Natural killer cell (primary cell): ENCODE data around the gene SMARCD1. TPM values are rescaled to one million over a fixed set of nuclear protein-coding genes. Genes with fewer than 3 reads are reported as not detected.

ENCODE experiments used
- ATAC-seq, 3 donors: fragments of 150-1000 bp in 2 of 3; fragments of 200-7000 bp in 1 of 3; cut with Tn5 transposase; 1 replicate in 1 of 3; 2 replicates in 2 of 3; pipeline ENCODE4 v1.10.0; 2021; ENCODE audit warnings: mild to moderate bottlenecking in 2 of 3, moderate library complexity in 2 of 3
- DNase-seq, 2 donors: peaks; one replicate each; pipeline versions ENCODE4 v3.0.0 to v3.0.0-alpha.2; 2013 to 2021; ENCODE audit warnings: mixed read lengths in 1 of 2
- H3K27ac ChIP-seq: one replicate; pipeline ENCODE4 v1.5.1; 2013; ENCODE audit warnings: mild to moderate bottlenecking, low read length
- H3K27me3 ChIP-seq: one replicate; pipeline ENCODE4 v1.6.1; 2013; ENCODE audit warnings: low read length; ENCODE audit not compliant: control insufficient read depth, insufficient read depth
- H3K36me3 ChIP-seq: one replicate; pipeline ENCODE4 v1.6.1; 2013; ENCODE audit warnings: low read length; ENCODE audit not compliant: control insufficient read depth, insufficient read depth
- H3K4me1 ChIP-seq: one replicate; pipeline ENCODE4 v1.6.1; 2013; ENCODE audit warnings: low read length; ENCODE audit not compliant: control insufficient read depth, insufficient read depth
- H3K4me3 ChIP-seq: one replicate; pipeline ENCODE4 v1.5.1; 2013; ENCODE audit warnings: low read length
- H3K9me3 ChIP-seq: one replicate; pipeline ENCODE4 v1.6.1; 2013; ENCODE audit warnings: low read length; ENCODE audit not compliant: control insufficient read depth, insufficient read depth
- H3K27ac Mint-ChIP-seq, 2 donors: one replicate each; pipeline ENCODE4 v1.8.0; 2022; ENCODE audit warnings: mild to moderate bottlenecking in 2 of 2, mixed read lengths in 2 of 2, moderate library complexity in 1 of 2
- H3K27me3 Mint-ChIP-seq, 2 donors: one replicate each; pipeline ENCODE4 v1.8.0; 2022; ENCODE audit warnings: low read depth in 2 of 2, mixed read lengths in 2 of 2
- H3K36me3 Mint-ChIP-seq: one replicate; pipeline ENCODE4 v1.8.0; 2022; ENCODE audit warnings: mixed read lengths
- H3K4me1 Mint-ChIP-seq, 2 donors: one replicate each; pipeline ENCODE4 v1.8.0; 2022; ENCODE audit warnings: mixed read lengths in 2 of 2
- H3K4me3 Mint-ChIP-seq: one replicate; pipeline ENCODE4 v1.8.0; 2022; ENCODE audit warnings: mild to moderate bottlenecking, moderate library complexity, mixed read lengths
- H3K9me3 Mint-ChIP-seq, 2 donors: one replicate each; pipeline ENCODE4 v1.8.0; 2022; ENCODE audit warnings: mixed read lengths in 2 of 2
- CTCF ChIP-seq: fragments of 200-600 bp; IDR thresholded peaks from one replicate; pipeline ENCODE4 v1.8.0; 2022; ENCODE audit warnings: antibody characterized with exemption
- WGBS: methylation state at CpG from one replicate; pipeline ENCODE4 v1.1.7; 2013; ENCODE audit warnings: missing lambda C conversion rate; ENCODE audit not compliant: insufficient coverage; 5-methylcytosine and 5-hydroxymethylcytosine counted together
- intact Hi-C: fragments of 100-400 bp; cut with micrococcal nuclease; formaldehyde crosslinking; loops from one replicate; pipeline ENCODE4 v1.14.2; 2022
- total RNA-seq, 4 donors: library from RNA; stranded (reverse); fragments of 120-200 nt in 1 of 4; gene quantifications; one replicate each; pipeline versions ENCODE4 v1.2.3 to v1.2.4, GENCODE V29; 2013 to 2022

Gene SMARCD1
- total RNA-seq, 3 donors from 2014 or later (not counting 1 experiment from before 2014, with no cell fraction given) = 81.3 to 97.0 (median 88.6) TPM

- no peaks in the 10 kb centered on the region for H3K36me3 ChIP-seq
- H3K27ac ChIP-seq = no peak overlapping the region
- Mint-ChIP-seq H3K4me3 (no peak overlapping the region), H3K9me3 (no peaks in the 10 kb centered on the region), H3K4me1 (peaks cover under 1 to 4% of the 10 kb centered on the region in 2 donors), H3K36me3 (no peaks in the 10 kb centered on the region), H3K27me3 (peaks cover 0 to 8% of the 10 kb centered on the region in 2 donors), H3K27ac (no peak overlapping the region)
- H3K27me3 ChIP-seq = no peaks in the 10 kb centered on the region
- no peak for TF ChIP-seq CTCF
- intact Hi-C loops = no loop called here
- WGBS = 94% methylated on average over 10 of the region's 10 CpGs
- no peak for ATAC-seq
- H3K4me3 ChIP-seq = no peak overlapping the region
- H3K4me1 ChIP-seq = peaks cover 3% of the 10 kb centered on the region
- DNase-seq = no peak
- H3K9me3 ChIP-seq = no peaks in the 10 kb centered on the region
Measured at GRCh38 chr12:50078281-50078680, 6.9 kb upstream of the SMARCD1 start.

GRCh38 chr12:50079771-50080170, 5.4 kb upstream of the SMARCD1 start:
- no peak for ATAC-seq
- H3K9me3 Mint-ChIP-seq = no peaks in the 10 kb centered on the region
- no peak overlapping the region for H3K4me3 Mint-ChIP-seq
- H3K4me1 Mint-ChIP-seq = peaks cover 5 to 7% of the 10 kb centered on the region in 2 donors
- 94% methylated on average over 5 of the region's 5 CpGs for WGBS
- no peak for TF ChIP-seq CTCF
- peaks cover 0 to 8% of the 10 kb centered on the region in 2 donors for H3K27me3 Mint-ChIP-seq
- intact Hi-C loops = loop anchor here (10.0 kb wide), 1 partner anchor 235 kb away; no protein-coding TSS in a partner anchor
- no peaks in the 10 kb centered on the region for H3K9me3 ChIP-seq
- H3K27ac Mint-ChIP-seq = no peak overlapping the region
- H3K36me3 Mint-ChIP-seq = no peaks in the 10 kb centered on the region
- no peak overlapping the region for H3K4me3 ChIP-seq
- H3K36me3 ChIP-seq = no peaks in the 10 kb centered on the region
- no peaks in the 10 kb centered on the region for H3K27me3 ChIP-seq
- no peak overlapping the region for H3K27ac ChIP-seq
- peaks cover 10% of the 10 kb centered on the region for H3K4me1 ChIP-seq
- no peak for DNase-seq

- Mint-ChIP-seq H3K36me3 (no peaks in the 10 kb centered on the region), H3K27me3 (peaks cover 0 to 8% of the 10 kb centered on the region in 2 donors), H3K4me1 (peaks cover 12 to 13% of the 10 kb centered on the region in 2 donors), H3K9me3 (no peaks in the 10 kb centered on the region), H3K27ac (no peak overlapping the region), H3K4me3 (no peak overlapping the region)
- H3K4me3 ChIP-seq = no peak overlapping the region
- ATAC-seq (no peak), DNase-seq (no peak)
- H3K4me1 ChIP-seq = peaks cover 13% of the 10 kb centered on the region
- H3K36me3 ChIP-seq = no peaks in the 10 kb centered on the region
- no peak overlapping the region for H3K27ac ChIP-seq
- no peaks in the 10 kb centered on the region for H3K9me3 ChIP-seq
- no peaks in the 10 kb centered on the region for H3K27me3 ChIP-seq
- WGBS = 71% methylated on average over 46 of the region's 46 CpGs
- no peak for TF ChIP-seq CTCF
- intact Hi-C loops = loop anchor here (10.0 kb wide), 1 partner anchor 234 kb away; no protein-coding TSS in a partner anchor
Measured at GRCh38 chr12:50081096-50081808, 3.9 kb upstream of the SMARCD1 start.
